GM18498 (cell line): Measurements from ENCODE around the gene SPP1.
A peak's percentile ranks its signal among the peaks of the same experiment; 100 is the strongest.
"Not testable (repeated sequence)": the region's sequence is repeated elsewhere in the genome, so short reads cannot be mapped to it uniquely, and the experiment has no call there.

ENCODE experiments used
- ATAC-seq: cut with Tn5 transposase; IDR thresholded peaks from one replicate; pipeline ENCODE4 v1.9.1; 2021; ENCODE audit warnings: mild to moderate bottlenecking, moderate library complexity; ENCODE audit not compliant: unreplicated experiment

SPP1 gene

DNA sequence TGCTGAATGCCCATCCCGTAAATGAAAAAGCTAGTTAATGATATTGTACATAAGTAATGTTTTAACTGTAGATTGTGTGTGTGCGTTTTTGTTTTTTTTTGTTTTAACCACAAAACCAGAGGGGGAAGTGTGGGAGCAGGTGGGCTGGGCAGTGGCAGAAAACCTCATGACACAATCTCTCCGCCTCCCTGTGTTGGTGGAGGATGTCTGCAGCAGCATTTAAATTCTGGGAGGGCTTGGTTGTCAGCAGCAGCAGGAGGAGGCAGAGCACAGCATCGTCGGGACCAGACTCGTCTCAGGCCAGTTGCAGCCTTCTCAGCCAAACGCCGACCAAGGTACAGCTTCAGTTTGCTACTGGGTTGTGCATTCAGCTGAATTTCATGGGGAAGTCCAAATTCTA lies at the start of gene SPP1:
Gene SPP1, plus strand, starts transcription at position 249 of the 400 bp plus-strand sequence. CDS start 1,182 bp downstream, outside the sequence.
- ATAC-seq: peak; percentile 59

GRCh38 chr4:87926554-87927098 lies 48.9 kb upstream of the SPP1 start:
- no peak for ATAC-seq

DNA sequence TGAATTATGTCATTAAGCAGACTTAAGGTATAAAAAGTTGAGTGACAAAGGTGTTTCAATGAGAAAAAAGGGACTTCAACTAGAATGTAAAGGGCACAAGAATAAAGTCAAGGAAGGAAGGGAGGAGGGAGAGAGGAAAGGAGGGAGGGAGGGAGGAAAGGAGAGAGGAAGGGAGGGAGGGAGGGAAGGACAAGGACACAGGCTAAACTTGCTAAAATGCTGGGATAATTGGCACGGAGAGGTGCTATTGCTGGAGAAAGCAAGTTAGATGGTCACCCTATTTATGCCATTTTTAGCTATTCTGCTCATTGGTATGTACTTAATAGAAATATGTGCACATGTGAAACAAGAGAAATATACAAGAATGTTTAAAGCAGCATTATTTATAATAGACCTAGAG lies 44.9 kb upstream of the SPP1 start:
- ATAC-seq: no peak

GRCh38 chr4:87931932-87932331 lies 43.6 kb upstream of the SPP1 start:
- no peak for ATAC-seq

DNA sequence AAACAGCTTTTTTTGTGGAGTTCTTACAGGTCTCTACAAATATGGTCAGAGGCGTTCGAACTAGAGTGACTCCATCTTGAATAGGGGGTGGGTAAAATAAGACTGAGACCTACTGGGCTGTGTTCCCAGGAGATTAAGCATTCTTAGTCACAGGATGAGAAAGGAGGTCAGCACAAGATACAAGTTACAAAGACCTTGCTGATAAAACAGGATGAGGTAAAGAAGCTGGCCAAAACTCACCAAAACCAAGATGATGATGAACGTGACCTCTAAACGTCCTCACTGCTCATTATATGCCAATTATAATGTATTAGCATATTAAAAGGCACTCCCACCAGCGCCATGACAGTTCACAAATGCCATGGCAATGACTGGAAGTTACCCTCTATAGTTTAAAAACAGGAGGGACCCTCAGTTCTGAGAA lies 42.8 kb upstream of the SPP1 start:
- ATAC-seq: no peak

DNA sequence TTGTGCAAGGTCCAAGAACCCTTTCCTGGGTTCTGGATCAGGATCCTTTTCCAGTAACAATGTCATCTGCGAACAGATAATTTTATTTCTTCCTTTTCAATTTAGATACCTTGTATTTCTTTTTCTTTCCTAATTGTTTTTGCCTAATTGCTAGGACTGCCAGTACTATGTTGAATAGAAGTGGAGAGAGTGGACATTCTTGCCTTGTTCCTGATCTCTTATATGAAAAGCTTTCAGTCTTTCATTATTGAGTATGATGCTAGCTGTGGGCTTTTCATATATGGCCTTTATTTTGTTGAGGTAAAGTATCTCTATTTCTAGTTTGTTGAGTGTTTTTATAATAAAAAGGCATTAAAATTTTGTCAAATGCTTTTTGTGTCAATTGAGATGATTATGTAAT lies 42.2 kb upstream of the SPP1 start:
- ATAC-seq: no peak

DNA sequence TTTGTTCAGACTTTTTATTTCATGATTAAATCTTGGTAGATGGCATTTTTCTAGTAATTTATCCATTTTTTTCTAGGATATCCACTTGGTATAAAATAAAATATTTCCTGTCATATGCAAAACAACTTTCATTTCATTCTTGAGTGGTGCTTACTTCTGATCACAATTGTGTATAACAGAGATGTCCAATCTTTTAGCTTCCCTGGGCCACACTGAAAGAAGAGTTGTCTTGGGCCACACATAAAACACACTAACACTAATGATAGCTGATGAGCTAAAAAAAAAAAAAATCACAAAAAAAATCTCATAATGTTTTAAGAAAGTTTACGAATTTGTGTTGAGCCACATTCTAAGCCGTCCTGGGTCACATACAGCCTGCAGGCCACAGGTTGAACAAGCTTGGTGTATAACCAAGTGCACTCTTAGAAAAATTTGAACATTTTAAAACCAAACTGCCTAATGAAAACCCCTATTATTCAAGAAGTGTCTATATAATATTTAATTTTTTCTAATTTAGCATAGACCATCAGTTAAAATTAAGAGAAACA lies 41.3 kb upstream of the SPP1 start:
- ATAC-seq: no peak

DNA sequence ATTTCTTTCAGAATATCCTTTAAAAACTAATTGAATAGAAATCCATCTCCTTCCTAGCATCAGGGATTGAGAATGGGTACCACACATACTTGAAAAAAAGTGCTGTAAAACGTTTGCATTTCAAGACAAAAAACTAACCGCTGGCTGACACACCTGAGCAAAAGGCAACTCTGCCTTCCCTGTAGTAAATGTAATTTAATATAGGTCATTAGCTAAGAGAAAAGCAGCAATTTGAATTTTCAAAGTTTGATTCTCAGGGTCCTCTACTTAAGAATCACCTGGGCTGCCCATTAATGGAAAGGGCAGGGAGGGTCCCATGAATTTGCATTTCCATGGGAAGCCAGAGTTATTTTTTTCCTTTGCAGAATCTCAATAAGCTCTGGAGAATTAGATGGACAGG lies 40.5 kb upstream of the SPP1 start:
- no peak for ATAC-seq

DNA sequence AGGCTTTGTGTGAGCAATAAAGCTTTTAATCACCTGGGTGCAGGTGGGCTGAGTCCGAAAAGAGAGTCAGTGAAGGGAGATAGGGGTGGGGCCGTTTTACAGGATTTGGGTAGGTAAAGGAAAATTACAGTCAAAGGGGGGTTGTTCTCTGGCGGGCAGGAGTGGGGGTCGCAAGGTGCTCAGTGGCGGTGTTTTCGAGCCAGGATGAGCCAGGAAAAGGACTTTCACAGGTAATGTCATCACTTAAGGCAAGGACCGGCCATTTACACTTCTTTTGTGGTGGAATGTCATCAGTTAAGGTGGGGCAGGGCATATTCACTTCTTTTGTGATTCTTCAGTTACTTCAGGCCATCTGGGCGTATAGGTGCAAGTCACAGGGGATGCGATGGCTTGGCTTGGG lies 39.6 kb upstream of the SPP1 start:
- ATAC-seq: not testable (repeated sequence)

DNA sequence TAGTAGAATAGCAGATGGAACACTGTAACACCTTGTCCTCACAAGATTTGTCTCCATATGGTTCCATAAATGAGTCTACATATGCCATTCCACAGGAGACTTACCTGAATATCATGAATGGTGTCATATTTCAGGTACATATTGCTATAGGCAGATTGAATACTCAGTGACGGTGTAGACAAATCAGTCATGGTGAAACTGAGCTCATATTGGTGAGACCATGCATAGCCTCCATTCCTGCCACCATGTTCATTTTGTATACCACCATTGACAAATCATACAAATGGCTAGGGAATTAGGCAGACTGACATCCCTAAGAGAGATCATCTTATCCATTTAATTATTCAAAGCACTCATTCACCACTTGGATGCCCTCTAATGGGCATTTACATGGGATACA lies 38.0 kb upstream of the SPP1 start:
- no peak for ATAC-seq

GRCh38 chr4:87938746-87939145 lies 36.8 kb upstream of the SPP1 start:
- no peak for ATAC-seq

DNA sequence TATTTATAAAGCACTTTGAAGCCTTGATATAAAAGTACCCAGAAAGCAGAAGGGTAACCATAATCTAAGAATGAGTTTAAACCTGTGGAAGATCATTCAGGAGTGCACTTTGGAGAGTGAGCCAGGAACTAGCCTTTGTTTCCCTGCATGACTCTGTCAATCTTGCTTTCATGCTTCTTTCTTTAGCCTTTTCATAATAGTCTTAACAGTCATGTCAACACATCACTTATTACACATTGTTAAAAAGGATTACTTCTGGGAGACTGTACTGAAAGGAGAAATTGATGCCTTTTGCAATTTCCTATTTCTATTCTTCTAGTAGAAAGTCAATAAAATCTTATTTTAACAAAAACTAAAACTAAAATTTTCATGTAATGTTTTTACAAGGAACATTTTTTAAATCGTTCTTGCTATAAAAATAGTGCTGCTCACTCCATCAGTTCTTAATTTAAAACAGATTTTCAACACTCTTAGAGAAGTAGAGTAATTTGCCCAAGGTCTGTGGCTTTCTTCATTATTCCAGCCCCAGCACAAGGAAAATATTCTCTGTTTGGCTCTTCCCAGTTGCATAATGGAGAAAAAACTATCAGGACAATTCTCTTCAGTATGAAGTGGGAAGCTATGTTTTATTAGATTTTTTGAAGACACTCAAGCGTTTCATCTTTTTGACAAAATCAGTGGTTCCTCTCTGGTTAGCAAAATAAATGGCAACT lies 35.4 kb upstream of the SPP1 start:
- ATAC-seq: no peak

- ATAC-seq: not testable (repeated sequence)
Observed at GRCh38 chr4:87940809-87941208, 34.7 kb upstream of the SPP1 start.

DNA sequence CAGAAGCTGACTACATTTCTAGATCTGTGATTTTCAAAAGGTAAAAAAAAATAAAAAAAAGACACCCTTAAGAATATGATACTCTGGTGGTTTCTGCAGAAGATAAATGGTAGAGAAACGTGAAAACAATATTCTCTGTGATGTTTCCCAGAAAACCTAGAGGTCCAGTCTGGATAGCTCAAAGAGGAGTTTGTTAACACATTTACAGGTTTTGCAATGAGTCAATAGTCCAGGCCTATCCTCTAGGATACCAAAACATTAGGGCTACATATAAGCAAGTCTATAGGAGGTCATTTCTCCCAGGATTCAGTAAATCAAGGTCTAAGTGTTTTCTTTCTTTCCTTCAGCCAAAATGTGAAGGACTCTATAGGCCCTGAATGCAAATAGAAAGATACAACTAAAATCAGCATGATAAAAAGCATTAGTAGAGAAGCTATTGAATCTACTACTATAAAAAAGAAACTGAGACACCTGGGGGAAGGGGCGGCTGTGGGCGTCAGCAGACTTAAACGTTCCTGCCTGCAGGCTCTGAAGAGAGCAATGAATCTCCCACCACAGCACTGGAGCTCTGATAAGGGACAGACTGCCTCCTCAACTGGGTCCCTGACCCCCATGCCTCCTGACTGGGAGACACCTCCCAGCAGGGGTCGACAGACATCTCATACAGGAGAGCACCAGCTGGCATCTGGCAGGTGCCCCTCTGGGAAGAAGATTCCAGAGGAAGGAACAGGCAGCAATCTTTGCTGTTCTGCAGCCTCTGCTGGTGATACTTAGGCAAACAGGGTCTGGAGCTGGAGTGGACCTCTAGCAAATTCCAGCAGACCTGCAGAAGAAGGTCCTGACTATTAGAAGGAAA lies 33.7 kb upstream of the SPP1 start:
- no peak for ATAC-seq

DNA sequence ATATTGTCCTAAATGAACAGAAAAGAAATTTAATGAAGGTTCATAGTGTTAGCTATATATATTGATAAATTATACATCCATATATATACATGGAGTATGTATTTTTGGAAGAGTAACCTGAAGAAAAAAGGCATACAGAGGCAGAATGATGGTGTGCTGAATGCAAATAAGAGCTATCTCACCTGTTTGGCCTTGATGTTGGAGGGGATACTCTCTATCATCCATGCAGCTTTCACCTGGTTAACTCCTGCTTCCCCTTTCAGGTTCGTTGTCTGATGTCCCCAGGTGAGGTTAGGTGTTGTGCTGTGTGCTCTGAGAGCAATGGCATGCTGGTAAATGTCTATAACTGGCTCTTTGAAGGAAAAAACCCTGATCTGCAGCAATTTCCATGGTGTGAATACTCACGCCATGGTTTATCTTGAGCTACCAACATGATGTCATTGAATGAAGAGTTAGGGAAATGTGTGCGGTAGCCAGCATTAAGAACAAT lies 31.8 kb upstream of the SPP1 start:
- ATAC-seq: no peak

GRCh38 chr4:87944967-87945366 lies 30.5 kb upstream of the SPP1 start:
- no peak for ATAC-seq

- ATAC-seq: no peak
Observed at GRCh38 chr4:87946766-87947165, 28.7 kb upstream of the SPP1 start.

- no peak for ATAC-seq
Observed at GRCh38 chr4:87947381-87948160, 27.9 kb upstream of the SPP1 start.

- no peak for ATAC-seq
Observed at GRCh38 chr4:87949961-87950360, 25.6 kb upstream of the SPP1 start.

DNA sequence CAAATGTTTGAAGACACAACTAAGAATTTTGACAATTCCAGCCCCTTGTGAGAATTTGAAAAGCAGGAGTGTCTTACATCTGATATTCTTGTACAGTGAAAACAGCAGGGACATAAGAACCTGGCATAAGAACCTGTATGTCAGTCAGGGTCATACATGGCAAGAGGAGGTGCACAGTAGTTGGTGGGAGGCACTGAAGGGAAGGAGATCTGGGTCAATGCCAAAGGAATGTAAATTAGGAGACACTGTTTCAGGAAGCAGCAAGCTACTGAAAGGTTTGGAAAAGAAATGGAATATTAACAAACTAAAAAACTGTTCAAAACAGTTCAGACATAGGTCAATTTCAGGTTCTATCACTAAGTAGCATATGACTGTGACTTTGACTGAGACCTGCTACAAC lies 25.0 kb upstream of the SPP1 start:
- no peak for ATAC-seq
